DMS53 treated with DMSO at 0.1 percent for 48 hours (cell line): ENCODE data around the gene GSG1.
A peak's percentile ranks its signal among the peaks of the same experiment; 100 is the strongest.
"Not testable (repeated sequence)": the region's sequence is repeated elsewhere in the genome, so short reads cannot be mapped to it uniquely, and the experiment has no call there.

ENCODE experiments used
- DNase-seq: peaks from one replicate; lab custom pipeline; 2025; ENCODE audit not compliant: unreplicated experiment; lab: John Stamatoyannopoulos, UW

GSG1 gene

DNA sequence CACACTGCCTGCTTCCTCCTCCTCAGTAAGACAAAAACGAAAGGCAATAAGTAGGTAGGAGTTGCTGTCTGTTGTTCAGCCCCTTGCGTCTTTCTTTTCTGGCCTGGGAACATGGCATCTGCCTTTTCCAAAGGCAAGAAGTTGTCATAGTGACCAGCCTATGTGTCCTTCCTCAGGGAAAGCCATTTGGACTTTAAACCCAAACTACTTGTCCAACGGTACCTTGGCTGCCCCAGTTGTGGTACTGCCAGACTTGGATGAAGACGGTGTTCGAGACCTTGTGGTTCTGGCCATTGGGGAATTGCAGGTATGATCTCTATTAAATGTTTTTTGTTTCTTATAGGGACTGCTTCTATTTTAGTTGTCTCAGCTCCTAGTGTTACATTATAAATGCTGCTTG, 40.8 kb downstream of the GSG1 start:
- no peak for DNase-seq

- DNase-seq: no peak
Measured at GRCh38 chr12:13061377-13061776, 42.1 kb downstream of the GSG1 start.

DNA sequence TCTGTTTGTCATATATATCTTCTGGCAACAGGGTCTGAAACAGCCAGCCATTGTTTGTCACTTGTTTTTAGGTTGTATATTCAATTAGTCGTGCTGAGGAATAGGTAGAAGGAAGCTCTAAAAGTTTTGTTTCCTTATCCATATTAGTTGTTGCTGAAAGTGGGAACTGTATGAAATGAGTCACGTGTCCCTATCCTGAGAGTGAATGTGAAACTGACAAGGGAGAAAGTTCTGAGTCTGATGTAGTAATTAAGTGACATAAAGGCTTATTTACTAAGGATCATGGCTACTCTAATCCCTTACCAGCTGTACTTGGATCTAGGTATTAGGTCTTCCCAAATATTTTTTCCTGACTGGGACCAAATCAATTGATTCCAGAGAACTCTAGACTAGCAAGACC, 42.9 kb downstream of the GSG1 start:
- DNase-seq: no peak

DNA sequence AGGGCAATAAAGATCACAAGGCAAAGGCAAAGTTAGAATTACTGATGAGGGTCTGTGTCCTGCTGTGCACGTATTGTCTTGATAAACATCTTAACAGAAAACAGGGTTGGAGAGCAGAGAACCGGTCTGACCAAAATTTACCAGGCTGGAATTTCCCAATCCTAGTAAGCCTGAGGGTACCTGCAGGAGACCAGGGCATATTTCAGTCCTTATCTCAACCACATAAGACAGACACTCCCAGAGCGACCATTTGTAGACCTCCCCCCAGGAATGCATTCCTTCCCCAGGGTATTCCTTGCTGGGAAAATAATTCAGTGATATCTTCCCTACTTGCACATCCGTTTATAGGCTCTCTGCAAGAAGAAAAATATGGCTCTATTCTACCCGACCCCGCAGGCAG, 49.9 kb downstream of the GSG1 start:
- not testable (repeated sequence) for DNase-seq

- DNase-seq: no peak
Measured at GRCh38 chr12:13052421-13052820, 51.0 kb downstream of the GSG1 start.

DNA sequence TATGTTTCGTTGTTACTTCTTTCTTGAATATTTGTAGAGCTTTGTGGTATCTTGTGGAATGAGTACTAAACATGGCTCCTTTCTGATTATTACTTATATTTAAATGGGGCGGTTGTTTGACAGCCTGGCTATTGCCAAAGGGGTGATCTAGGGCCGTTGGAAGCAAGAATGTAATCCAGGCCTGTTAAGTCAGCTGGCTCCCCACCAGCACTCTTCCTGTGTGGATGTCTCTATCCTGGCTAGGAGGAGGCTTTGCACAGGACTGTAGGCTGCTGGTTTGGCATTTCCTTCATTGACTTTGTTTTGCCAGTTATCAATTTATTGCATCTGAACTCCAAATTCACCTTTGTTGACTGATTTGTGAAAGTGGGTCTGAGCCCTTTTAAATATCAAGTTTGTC, 53.7 kb downstream of the GSG1 start:
- no peak for DNase-seq

DNA sequence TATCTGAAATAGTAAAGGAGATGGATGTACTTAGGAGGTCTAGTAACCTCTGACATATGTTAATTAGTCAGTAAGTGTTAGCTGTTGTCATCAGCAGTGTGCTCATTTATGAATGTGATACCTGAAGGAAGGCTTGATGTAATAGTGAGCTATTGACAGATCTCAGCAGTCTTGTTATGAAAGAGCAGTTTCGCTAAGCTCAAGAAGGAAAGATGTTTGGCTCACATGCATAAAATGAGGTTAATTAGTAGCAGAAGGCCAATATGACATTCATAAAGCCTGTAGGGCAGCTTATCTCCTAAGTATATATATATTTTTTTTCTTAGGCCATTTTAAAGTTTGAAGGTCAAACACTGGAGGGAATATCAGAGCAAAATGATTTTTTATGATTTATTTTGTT, 56.5 kb downstream of the GSG1 start:
- no peak for DNase-seq

DNA sequence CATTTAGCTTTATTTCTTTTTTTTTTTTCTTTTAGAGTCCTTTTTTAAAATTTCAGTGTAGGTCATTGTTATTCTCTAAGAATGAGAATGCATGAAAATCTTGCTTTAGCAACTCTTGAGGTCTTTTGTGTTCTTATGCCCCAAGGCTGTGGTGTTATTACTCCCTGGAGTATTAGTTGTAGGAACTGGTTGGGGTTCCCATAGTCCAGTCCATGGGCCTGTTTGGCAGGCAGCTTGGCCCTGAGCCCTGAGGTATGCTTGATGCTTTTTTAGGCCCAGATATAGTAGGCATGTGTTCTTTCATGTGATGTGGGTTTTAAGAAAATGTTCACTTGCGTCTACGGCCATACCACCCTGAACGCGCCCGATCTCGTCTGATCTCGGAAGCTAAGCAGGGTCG, 57.7 kb downstream of the GSG1 start:
- DNase-seq: no peak

- no peak for DNase-seq
Measured at GRCh38 chr12:13044906-13045299, 58.6 kb downstream of the GSG1 start.

DNA sequence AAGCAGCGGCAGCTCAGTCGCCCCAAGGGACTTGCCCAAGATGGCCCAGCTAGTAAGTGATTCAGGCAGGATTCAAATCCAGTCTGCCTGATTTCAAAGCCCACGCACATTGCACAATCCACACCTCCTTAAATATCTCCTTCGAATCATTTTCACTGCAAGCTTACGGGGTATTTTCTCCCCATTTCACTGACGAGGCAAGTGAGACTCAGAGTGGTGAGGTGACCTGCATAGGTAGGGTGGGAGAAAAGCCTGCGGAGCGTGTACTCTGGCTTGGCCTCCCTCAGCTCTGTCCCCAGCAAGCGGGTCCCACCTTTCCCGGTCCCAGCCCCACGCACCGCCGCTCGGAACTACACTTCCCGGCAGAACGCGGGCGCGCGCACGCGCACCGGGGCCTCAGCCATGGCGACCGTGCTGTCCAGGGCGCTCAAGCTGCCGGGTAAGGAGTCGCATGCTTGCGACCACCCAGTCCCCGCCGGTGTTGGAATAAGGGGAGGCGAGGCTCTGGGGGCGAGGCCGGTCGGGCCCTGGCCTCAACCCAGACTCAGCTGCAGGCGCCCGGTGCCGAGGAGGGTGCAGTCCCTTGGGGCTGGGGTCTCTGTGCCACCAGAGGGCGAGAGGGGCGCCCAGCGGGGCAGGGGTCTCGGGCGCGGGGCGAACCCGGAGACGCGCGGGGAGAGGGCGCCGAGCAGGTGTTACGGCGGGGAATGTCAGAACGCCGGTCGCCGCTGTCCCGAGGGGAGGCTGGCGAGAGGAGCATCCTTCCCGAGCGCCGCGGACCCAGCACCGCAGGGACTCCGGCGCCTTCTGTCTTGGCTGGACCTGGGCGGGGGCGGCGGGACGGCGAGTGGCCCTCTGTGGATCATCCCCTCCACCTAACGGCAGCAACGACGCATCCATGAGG, 59.2 kb downstream of the GSG1 start, which contains the start of gene FAM234B:
Gene FAM234B (plus strand): TSS at position 380 of the 904 bp plus-strand sequence. CDS start 23 bp downstream, at position 403.
- DNase-seq: peak; percentile 53

DNA sequence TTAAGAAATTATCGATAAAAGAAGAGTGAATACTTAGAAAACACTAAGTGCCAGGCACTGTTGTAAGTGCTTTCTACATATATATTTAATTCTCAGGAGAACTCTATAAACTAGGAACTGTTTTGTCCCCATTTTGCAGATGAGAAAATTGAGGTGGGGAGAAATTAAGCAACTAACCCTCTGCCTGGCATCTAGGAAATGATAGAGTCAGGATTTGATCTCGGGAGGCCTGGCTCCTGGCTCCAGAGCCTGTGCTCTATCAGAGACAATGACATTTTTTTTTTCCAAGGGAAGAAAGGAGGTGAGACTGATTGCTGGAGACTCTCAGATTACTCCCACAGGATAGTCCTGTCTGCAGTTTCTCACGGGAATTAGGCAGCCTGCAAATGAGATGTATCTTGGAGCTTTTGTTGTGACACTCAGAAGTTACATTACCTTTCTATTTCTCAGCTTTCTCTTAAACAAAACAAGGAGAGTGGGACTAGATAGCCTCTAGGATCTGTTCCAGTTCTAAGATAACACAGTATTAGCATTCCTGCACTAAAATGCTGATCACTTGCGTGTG, 60.7 kb downstream of the GSG1 start:
- DNase-seq: no peak

- no peak for DNase-seq
Measured at GRCh38 chr12:13041224-13041623, 62.2 kb downstream of the GSG1 start.

DNA sequence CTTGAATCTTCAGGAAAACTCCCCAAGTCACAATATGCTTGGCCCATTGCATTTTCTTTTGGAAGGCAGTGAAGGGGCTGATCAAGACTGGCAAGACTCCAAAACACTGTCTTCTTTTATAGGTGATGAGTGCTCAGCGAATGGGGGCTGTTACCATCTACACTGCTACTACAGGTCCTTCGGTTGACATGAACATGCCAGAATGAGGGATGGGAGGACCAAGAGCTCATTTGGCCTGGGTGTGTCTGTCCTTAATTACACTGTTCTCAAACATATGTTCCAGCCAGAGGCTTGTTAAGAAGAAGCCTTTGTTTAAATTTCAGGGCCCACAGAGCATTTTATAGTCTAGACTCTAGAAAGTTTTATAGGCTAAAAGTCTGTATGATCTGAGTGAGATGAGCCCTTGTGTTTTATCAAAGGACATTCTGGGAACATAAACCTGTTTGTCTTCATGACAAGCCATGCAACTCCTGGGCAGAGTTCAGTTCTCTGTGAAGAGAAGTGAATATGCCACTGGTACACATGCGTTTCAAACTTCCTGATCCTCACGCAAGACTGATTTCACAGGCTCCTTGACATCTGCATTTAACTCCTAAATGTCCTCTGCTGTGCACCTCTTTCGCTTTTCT, 64.0 kb downstream of the GSG1 start:
- DNase-seq: no peak

GRCh38 chr12:13038491-13039161, 64.8 kb downstream of the GSG1 start:
- DNase-seq: no peak

- DNase-seq: no peak
Measured at GRCh38 chr12:13036881-13037280, 66.6 kb downstream of the GSG1 start.

DNA sequence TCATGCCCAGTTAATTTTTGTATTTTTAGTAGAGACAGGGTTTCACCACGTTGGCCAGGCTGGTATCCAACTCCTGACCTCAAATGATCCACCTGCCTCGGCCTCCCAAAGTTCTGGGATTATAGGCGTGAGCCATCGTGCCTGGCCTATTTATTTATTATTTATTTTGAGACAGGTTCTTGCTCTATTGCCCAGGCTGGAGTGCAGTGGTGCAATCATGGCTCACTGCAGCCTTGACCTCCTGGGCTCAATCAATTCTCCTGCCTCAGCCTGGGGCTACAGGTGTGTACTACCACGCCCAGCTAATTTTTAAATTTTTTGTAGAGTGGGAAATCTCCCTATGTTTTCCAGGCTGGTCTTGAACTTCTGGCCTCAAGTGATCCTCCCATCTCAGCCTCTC, 68.1 kb downstream of the GSG1 start:
- not testable (repeated sequence) for DNase-seq
